ENCODE data around the gene NOTCH2NLA. TPM values are rescaled to one million over a fixed set of nuclear protein-coding genes. Genes with fewer than 3 reads are reported as not detected.

The NOTCH2NLA gene
- total RNA-seq = 47.0 and 51.2 TPM in 2 replicates

GRCh38 chr1:146228710-146229477 is at the start of gene NOTCH2NLA:
Gene NOTCH2NLA, minus strand, starts transcription at chr1:146229021. Its CDS starts 39,684 bp downstream, at chr1:146189337.

GRCh38 chr1:146144465-146144864 is 84.4 kb downstream of the NOTCH2NLA start, which contains the start of gene NBPF10:
Gene NBPF10, minus strand, starts transcription at chr1:146144804. Its CDS starts 35 bp downstream, at chr1:146144769.

Other genes with a start within 250 kb of the NOTCH2NLA start
- 38.2 and 63.6 TPM in 2 replicates for gene TXNIP, start 232.4 kb downstream of the NOTCH2NLA start, total RNA-seq
- not detected in 2 replicates for gene HJV, start 207.3 kb downstream of the NOTCH2NLA start, total RNA-seq
- 1.3 and 1.9 TPM in 2 replicates for gene NBPF10, start 84.2 kb downstream of the NOTCH2NLA start, total RNA-seq